Mesothelial cell of epicardium (in vitro differentiated cells): Measurements from ENCODE around the gene GIMAP4. TPM values are rescaled to one million over a fixed set of nuclear protein-coding genes. Genes with fewer than 3 reads are reported as not detected.
"Not testable (repeated sequence)": the region's sequence is repeated elsewhere in the genome, so short reads cannot be mapped to it uniquely, and the experiment has no call there.

Experiments
- DNase-seq, 2 experiments: peaks; one replicate each; pipeline ENCODE4 v3.0.0; 2021; ENCODE audit warnings: low spot score in 2 of 2; ENCODE audit not compliant: unreplicated experiment in 2 of 2
- H3K27ac Mint-ChIP-seq: 2 replicates; pipeline ENCODE4 v1.8.0; 2021; ENCODE audit warnings: mixed read lengths
- H3K27me3 Mint-ChIP-seq: 2 replicates; pipeline ENCODE4 v1.8.0; 2021; ENCODE audit warnings: low read depth, mixed read lengths
- H3K36me3 Mint-ChIP-seq: 2 replicates; pipeline ENCODE4 v1.8.0; 2021; ENCODE audit warnings: mixed read lengths
- H3K4me1 Mint-ChIP-seq: 2 replicates; pipeline ENCODE4 v1.8.0; 2021; ENCODE audit warnings: mixed read lengths
- H3K4me3 Mint-ChIP-seq: 2 replicates; pipeline ENCODE4 v1.8.0; 2021; ENCODE audit warnings: mild to moderate bottlenecking, moderate library complexity, mixed read lengths
- H3K9me3 Mint-ChIP-seq: 2 replicates; pipeline ENCODE4 v1.8.0; 2021; ENCODE audit warnings: mixed read lengths
- total RNA-seq: library from RNA; stranded (reverse); gene quantifications from 3 replicates; pipeline ENCODE4 v1.2.1, GENCODE V29; 2021
- TF ChIP-seq, protein P1 (sequence below): fragments of 200-600 bp; sonication (generic); IDR thresholded peaks from one replicate; pipeline ENCODE4 v1.5.0; 2021; ENCODE audit warnings: antibody characterized with exemption; ENCODE audit not compliant: unreplicated experiment

The GIMAP4 gene
- total RNA-seq, 1 donor from 2014 or later: not detected

DNA sequence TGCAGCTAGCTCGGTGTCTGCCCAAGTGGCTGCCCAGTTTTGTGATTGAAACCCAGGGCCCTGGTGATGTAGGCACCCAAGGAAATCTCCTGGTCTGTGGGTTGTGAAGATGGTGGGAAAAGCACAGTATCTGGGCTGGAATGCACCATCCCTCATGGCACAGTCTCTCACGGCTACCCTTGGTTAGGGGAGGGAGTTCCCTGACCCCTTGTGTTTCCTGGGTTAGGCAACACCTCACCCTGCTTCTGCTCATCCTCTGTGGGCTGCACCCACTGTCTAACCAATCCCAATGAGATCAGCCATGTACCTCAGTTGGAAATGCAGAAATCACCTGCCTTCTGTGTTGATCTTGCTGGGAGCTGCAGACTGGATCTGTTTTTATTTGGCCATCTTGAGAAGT is 27.6 kb downstream of the GIMAP4 start:
- Mint-ChIP-seq H3K27ac (no peak overlapping the region), H3K27me3 (no peaks in the 10 kb centered on the region), H3K36me3 (no peaks in the 10 kb centered on the region), H3K4me3 (no peak overlapping the region), H3K4me1 (no peaks in the 10 kb centered on the region), H3K9me3 (peaks cover 81% of the 10 kb centered on the region)
- TF ChIP-seq, protein P1, sequence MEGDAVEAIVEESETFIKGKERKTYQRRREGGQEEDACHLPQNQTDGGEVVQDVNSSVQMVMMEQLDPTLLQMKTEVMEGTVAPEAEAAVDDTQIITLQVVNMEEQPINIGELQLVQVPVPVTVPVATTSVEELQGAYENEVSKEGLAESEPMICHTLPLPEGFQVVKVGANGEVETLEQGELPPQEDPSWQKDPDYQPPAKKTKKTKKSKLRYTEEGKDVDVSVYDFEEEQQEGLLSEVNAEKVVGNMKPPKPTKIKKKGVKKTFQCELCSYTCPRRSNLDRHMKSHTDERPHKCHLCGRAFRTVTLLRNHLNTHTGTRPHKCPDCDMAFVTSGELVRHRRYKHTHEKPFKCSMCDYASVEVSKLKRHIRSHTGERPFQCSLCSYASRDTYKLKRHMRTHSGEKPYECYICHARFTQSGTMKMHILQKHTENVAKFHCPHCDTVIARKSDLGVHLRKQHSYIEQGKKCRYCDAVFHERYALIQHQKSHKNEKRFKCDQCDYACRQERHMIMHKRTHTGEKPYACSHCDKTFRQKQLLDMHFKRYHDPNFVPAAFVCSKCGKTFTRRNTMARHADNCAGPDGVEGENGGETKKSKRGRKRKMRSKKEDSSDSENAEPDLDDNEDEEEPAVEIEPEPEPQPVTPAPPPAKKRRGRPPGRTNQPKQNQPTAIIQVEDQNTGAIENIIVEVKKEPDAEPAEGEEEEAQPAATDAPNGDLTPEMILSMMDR: no peak
- no peak for DNase-seq

DNA sequence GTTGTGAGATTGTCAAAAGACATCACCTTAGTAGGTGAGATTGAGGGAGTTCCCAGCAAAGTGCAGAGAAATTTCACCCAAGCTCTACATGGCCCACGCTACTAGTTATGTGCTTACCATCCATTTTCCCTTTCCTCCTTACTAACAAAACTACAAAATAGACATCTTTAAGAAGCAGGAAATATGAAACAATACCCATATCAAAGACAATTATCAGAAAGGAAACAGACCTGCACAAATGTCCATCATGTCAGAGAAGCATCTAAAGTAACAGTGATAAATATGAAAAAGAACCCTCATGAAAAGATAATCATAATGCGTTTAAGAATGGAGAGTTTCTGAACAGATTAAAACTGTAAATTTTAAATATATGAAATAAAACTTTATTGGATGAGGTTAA is 28.2 kb downstream of the GIMAP4 start:
- H3K9me3 Mint-ChIP-seq: peaks cover 84% of the 10 kb centered on the region
- no peak overlapping the region for H3K27ac Mint-ChIP-seq
- H3K4me1 Mint-ChIP-seq: no peaks in the 10 kb centered on the region
- no peak for DNase-seq
- H3K36me3 Mint-ChIP-seq: no peaks in the 10 kb centered on the region
- H3K27me3 Mint-ChIP-seq: no peaks in the 10 kb centered on the region
- no peak overlapping the region for H3K4me3 Mint-ChIP-seq
- TF ChIP-seq, protein P1: no peak

DNA sequence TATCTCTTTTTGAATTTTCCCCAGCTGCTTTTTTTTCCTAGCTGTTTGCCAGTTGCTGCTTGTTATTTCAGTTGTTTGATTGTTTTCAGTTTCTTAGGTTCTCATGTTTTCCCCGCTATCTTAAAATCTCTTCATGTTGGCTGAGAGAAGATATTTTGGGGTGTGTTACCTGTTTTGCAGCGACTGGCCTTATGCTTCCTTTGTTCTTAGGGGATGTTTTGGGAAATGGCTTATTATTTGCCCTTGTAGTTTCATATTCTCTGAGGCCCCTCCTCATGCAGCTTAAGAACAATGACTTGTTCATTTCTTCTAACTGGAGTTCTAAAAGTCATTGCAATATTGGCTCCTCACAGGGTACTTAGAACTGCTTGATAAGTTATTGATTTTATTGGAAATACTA is 36.4 kb downstream of the GIMAP4 start:
- H3K4me1 Mint-ChIP-seq, DNase-seq, H3K4me3 Mint-ChIP-seq, H3K27me3 Mint-ChIP-seq, H3K27ac Mint-ChIP-seq, H3K36me3 Mint-ChIP-seq: not testable (repeated sequence)
- peaks cover 59% of the 10 kb centered on the region for H3K9me3 Mint-ChIP-seq

DNA sequence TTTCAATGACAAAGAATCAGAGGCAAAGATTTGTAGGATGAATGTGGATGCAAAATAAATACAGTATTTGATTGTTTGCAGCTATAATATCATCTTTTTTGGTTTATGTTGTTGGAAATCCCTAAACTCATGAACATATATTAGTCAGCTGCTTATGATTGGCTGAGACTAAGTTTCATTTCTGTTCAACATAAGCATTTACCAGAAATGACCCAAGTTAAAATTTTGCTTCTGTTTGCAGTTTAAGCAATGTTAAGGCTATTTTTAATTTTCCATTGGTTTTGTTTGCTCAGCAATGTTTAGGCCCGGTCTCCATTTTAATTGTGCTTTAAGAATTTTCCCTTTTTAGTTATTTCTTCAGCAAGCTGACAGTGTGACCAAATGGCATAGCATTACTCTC is 43.0 kb downstream of the GIMAP4 start:
- Mint-ChIP-seq H3K36me3 (no peaks in the 10 kb centered on the region), H3K4me1 (no peaks in the 10 kb centered on the region), H3K9me3 (peaks cover 53% of the 10 kb centered on the region), H3K4me3 (no peak overlapping the region), H3K27ac (no peak overlapping the region), H3K27me3 (no peaks in the 10 kb centered on the region)
- DNase-seq: no peak
- TF ChIP-seq, protein P1: no peak

DNA sequence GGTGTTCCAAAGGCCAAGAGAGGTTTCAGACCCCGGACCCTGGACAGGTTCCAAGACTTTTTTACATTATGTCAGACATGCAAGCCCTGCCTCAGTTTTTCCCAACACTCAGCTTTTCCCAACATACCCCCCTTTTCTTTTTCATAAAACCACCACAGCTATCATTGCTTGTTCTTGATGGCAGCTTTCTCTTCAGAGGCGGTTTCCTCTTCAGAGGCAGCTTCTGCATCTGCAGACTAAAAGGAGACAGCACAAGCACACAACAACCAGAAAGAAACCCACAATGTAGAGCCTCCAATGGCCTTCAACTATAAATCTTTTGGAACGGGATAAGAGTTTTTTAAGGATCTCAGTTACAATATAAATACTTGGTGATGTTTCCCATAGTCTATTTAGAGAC is 45.7 kb downstream of the GIMAP4 start:
- Mint-ChIP-seq H3K4me3 (no peak overlapping the region), H3K9me3 (peaks cover 55% of the 10 kb centered on the region), H3K27me3 (no peaks in the 10 kb centered on the region), H3K27ac (no peak overlapping the region), H3K4me1 (no peaks in the 10 kb centered on the region), H3K36me3 (no peaks in the 10 kb centered on the region)
- TF ChIP-seq, protein P1: no peak
- DNase-seq: no peak

DNA sequence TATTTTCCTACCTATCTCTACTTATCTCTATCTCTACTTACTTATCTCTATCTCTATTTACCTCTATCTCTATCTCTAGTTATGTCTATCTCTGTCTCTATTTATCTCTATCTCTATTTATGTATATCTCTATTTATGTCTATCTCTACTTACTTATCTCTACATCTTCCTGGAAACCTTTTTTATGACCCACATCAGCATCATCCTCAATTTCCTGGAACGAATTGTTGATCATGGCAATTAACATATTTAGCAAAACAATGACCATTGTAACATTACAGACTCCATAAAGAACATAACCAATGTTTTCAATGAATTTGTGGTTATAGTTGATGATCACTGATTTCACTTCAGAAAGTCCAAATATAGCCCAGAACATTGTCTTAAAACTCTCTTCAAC is 46.7 kb downstream of the GIMAP4 start:
- Mint-ChIP-seq H3K36me3 (no peaks in the 10 kb centered on the region), H3K4me1 (no peaks in the 10 kb centered on the region), H3K27me3 (no peaks in the 10 kb centered on the region), H3K4me3 (no peak overlapping the region), H3K27ac (no peak overlapping the region), H3K9me3 (peaks cover 56% of the 10 kb centered on the region)
- no peak for DNase-seq
- TF ChIP-seq, protein P1: no peak

DNA sequence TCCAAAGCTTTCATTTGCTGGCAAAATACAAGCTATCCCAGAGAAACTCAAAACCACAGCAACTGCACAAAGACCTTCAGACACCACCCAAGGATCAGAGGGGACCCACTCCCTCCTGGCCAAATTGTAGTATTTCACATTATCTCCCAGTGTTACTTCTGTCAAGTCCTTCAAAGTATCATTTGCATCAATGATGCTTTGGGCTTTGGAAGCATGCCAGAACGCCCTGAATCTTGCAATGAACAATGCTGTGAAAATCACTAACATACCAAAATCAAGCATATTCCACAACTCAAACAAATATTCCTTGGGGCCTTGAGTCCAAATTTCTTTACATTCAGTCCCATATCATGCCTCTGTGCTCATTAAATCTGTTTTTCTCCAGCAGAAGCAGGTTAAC is 47.2 kb downstream of the GIMAP4 start:
- H3K9me3 Mint-ChIP-seq: peaks cover 56% of the 10 kb centered on the region
- not testable (repeated sequence) for DNase-seq, H3K4me1 Mint-ChIP-seq, H3K4me3 Mint-ChIP-seq, H3K27me3 Mint-ChIP-seq, H3K36me3 Mint-ChIP-seq, H3K27ac Mint-ChIP-seq

DNA sequence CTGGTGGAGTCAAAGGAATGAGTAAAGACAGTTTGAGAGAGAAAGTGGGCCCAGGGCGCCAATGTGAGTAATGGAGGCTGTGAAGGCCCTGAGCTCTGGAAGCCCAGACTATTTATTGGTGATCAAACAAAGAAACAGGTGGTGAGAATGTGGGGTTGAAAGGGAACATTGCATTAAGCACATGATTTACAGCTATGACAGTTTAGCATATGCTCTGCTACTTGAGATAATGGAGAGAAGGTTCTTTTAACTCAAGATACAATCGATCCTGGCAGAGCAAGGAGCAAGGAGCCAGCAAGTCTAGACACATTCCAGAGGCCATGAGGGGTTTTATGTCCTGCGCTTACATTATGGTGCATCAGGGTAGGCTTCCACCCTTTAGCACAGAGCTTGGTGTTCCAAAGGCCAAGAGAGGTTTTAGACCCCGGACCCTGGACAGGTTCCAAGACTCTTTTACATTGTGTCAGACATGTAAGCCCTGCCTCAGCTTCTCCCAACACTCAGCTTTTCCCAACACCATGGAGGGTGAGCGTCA is 48.1 kb downstream of the GIMAP4 start:
- peaks cover 50% of the 10 kb centered on the region for H3K9me3 Mint-ChIP-seq
- H3K4me3 Mint-ChIP-seq, H3K27ac Mint-ChIP-seq: not testable (repeated sequence)

More for the DNA sequence above, 48.1 kb downstream of the GIMAP4 start:
- not testable (repeated sequence) for H3K36me3 Mint-ChIP-seq, H3K4me1 Mint-ChIP-seq, DNase-seq, H3K27me3 Mint-ChIP-seq
